Nephron (organoid): ENCODE data around the gene SLC13A4.
A peak's percentile ranks its signal among the peaks of the same experiment; 100 is the strongest.
"Not testable (repeated sequence)": the region's sequence is repeated elsewhere in the genome, so short reads cannot be mapped to it uniquely, and the experiment has no call there.

ENCODE experiments used
- H3K27ac Mint-ChIP-seq, 3 experiments: 2 replicates each; pipeline ENCODE4 v1.8.0; 2020; ENCODE audit warnings: mixed read lengths in 3 of 3, mild to moderate bottlenecking in 2 of 3, moderate library complexity in 1 of 3
- H3K27me3 Mint-ChIP-seq: 2 replicates; pipeline ENCODE4 v1.8.0; 2021; ENCODE audit warnings: low read depth, mild to moderate bottlenecking, moderate library complexity, mixed read lengths
- H3K36me3 Mint-ChIP-seq: 2 replicates; pipeline ENCODE4 v1.8.0; 2020; ENCODE audit warnings: low read depth, mixed read lengths
- H3K4me1 Mint-ChIP-seq: 2 replicates; pipeline ENCODE4 v1.8.0; 2020; ENCODE audit warnings: mixed read lengths
- H3K4me3 Mint-ChIP-seq, 3 experiments: 2 replicates each; pipeline ENCODE4 v1.8.0; 2020; ENCODE audit warnings: mild to moderate bottlenecking in 3 of 3, mixed read lengths in 3 of 3, moderate library complexity in 2 of 3
- H3K9me3 Mint-ChIP-seq: 2 replicates; pipeline ENCODE4 v1.8.0; 2020; ENCODE audit warnings: mixed read lengths
- CTCF ChIP-seq, 3 experiments: fragments of 200-600 bp; sonication (generic); IDR thresholded peaks; one replicate each; pipeline ENCODE4 v1.5.0; 2021; ENCODE audit warnings: antibody characterized with exemption in 3 of 3; ENCODE audit not compliant: unreplicated experiment in 3 of 3

The SLC13A4 gene

GRCh38 chr7:135728136-135728669, at the start of gene SLC13A4:
SLC13A4 (minus strand) TSS chr7:135728186; CDS start chr7:135727496, 690 bp downstream.
- H3K27ac Mint-ChIP-seq: no peak within 1 kb of the TSS
- TF ChIP-seq CTCF (IDR thresholded peaks at IDR 0.05; ENCODE audit: unreplicated experiment in 3 of 3): no peak

GRCh38 chr7:135775915-135776314, 47.9 kb upstream of the SLC13A4 start:
- not testable (repeated sequence) for H3K4me3 Mint-ChIP-seq, H3K36me3 Mint-ChIP-seq
- peaks cover 30% of the 10 kb centered on the region for H3K4me1 Mint-ChIP-seq

More at GRCh38 chr7:135728136-135728669, at the start of gene SLC13A4:
- Mint-ChIP-seq H3K36me3 (no peaks in the 10 kb centered on the region), H3K27me3 (peaks cover 8% of the 10 kb centered on the region), H3K4me3 (peak within 1 kb of the TSS in 1 of 3 experiments; percentile 27), H3K9me3 (no peaks in the 10 kb centered on the region), H3K4me1 (no peaks in the 10 kb centered on the region)

GRCh38 chr7:135775230-135775629, 47.2 kb upstream of the SLC13A4 start:
- TF ChIP-seq CTCF (IDR thresholded peaks at IDR 0.05; ENCODE audit: unreplicated experiment in 3 of 3): no peak
- Mint-ChIP-seq H3K36me3 (no peaks in the 10 kb centered on the region), H3K27ac (no peak overlapping the region), H3K9me3 (peaks cover 23% of the 10 kb centered on the region), H3K4me3 (no peak overlapping the region), H3K27me3 (peaks cover 8% of the 10 kb centered on the region), H3K4me1 (peaks cover 30% of the 10 kb centered on the region)

More at GRCh38 chr7:135775915-135776314, 47.9 kb upstream of the SLC13A4 start:
- H3K27ac Mint-ChIP-seq, H3K27me3 Mint-ChIP-seq: not testable (repeated sequence)
- peaks cover 23% of the 10 kb centered on the region for H3K9me3 Mint-ChIP-seq

- Mint-ChIP-seq H3K4me1 (peaks cover 30% of the 10 kb centered on the region), H3K36me3 (no peaks in the 10 kb centered on the region), H3K27me3 (peaks cover 7% of the 10 kb centered on the region), H3K27ac (peak overlapping the region in 2 of 3 experiments; percentile 47 to 77), H3K4me3 (peak overlapping the region in 1 of 3 experiments; percentile 4), H3K9me3 (peaks cover 23% of the 10 kb centered on the region)
- no peak for TF ChIP-seq CTCF (IDR thresholded peaks at IDR 0.05; ENCODE audit: unreplicated experiment in 3 of 3)
Observed at GRCh38 chr7:135774284-135774683, 46.3 kb upstream of the SLC13A4 start.

GRCh38 chr7:135773464-135773863, 45.5 kb upstream of the SLC13A4 start:
- peaks cover 16% of the 10 kb centered on the region for H3K9me3 Mint-ChIP-seq
- peaks cover 30% of the 10 kb centered on the region for H3K4me1 Mint-ChIP-seq
- no peak overlapping the region for H3K4me3 Mint-ChIP-seq
- H3K27ac Mint-ChIP-seq: peak overlapping the region; percentile 45 to 74 (median 47)
- peaks cover 3% of the 10 kb centered on the region for H3K27me3 Mint-ChIP-seq
- TF ChIP-seq CTCF (IDR thresholded peaks at IDR 0.05; ENCODE audit: unreplicated experiment in 3 of 3): no peak
- H3K36me3 Mint-ChIP-seq: no peaks in the 10 kb centered on the region

GRCh38 chr7:135772639-135773222, 44.7 kb upstream of the SLC13A4 start:
- Mint-ChIP-seq H3K4me1 (peaks cover 30% of the 10 kb centered on the region), H3K36me3 (no peaks in the 10 kb centered on the region), H3K27me3 (peaks cover 3% of the 10 kb centered on the region), H3K4me3 (no peak overlapping the region), H3K27ac (peak overlapping the region; percentile 45 to 74 (median 47)), H3K9me3 (peaks cover 9% of the 10 kb centered on the region)
- no peak for TF ChIP-seq CTCF (IDR thresholded peaks at IDR 0.05; ENCODE audit: unreplicated experiment in 3 of 3)
